ENCODE measurements around the gene HNRNPAB. TPM values are rescaled to one million over a fixed set of nuclear protein-coding genes. Genes with fewer than 3 reads are reported as not detected.

HNRNPAB gene
- total and polyA plus RNA-seq, 2 donors (not counting 3 experiments of a cell fraction or from before 2014, with no cell fraction given) = 207 to 309 TPM

DNA sequence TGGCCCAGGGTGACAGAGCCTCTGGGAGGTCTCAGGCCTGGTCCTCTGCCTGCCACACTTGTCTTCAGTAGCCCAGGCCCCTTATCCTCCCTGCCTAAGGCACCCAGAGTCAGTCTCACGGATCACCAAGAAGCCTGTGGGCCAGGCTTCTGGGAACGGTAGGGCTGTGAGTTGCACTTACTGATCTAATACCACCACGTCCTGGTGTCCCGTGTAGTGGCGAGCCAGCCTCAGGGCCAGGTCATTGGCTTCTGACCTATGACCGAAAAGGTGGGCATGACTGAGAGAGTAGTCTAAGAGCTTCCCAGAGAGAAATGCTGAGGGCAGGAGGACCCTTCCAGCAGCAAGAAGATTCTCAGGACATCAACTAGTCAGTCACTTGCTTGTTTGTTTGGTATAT lies 20.8 kb downstream of the HNRNPAB start:
- FAIRE-seq = no peak
- TF ChIP-seq FOS (IDR thresholded peaks at IDR 0.05; ENCODE audit: borderline replicate concordance, insufficient read depth, low read length) (no peak), MYC (IDR thresholded peaks at IDR 0.05; ENCODE audit: low read depth, low read length) (no peak), GATA2 (IDR thresholded peaks at IDR 0.05; ENCODE audit: insufficient read depth, insufficient read length, low read depth, low read length) (no peak), POLR2A (IDR thresholded peaks at IDR 0.05; ENCODE audit: low read depth, low read length) (no peak), JUN (IDR thresholded peaks at IDR 0.05; ENCODE audit: borderline replicate concordance, insufficient read depth, insufficient read length, low read depth) (no peak), EZH2 (IDR thresholded peaks at IDR 0.05; ENCODE audit: borderline replicate concordance, low read depth, low read length, severe bottlenecking) (no peak)
- TF ChIP-seq, protein P1, sequence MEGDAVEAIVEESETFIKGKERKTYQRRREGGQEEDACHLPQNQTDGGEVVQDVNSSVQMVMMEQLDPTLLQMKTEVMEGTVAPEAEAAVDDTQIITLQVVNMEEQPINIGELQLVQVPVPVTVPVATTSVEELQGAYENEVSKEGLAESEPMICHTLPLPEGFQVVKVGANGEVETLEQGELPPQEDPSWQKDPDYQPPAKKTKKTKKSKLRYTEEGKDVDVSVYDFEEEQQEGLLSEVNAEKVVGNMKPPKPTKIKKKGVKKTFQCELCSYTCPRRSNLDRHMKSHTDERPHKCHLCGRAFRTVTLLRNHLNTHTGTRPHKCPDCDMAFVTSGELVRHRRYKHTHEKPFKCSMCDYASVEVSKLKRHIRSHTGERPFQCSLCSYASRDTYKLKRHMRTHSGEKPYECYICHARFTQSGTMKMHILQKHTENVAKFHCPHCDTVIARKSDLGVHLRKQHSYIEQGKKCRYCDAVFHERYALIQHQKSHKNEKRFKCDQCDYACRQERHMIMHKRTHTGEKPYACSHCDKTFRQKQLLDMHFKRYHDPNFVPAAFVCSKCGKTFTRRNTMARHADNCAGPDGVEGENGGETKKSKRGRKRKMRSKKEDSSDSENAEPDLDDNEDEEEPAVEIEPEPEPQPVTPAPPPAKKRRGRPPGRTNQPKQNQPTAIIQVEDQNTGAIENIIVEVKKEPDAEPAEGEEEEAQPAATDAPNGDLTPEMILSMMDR (IDR thresholded peaks at IDR 0.05; ENCODE audit: extremely low read depth in 1 of 2, insufficient read depth in 1 of 2, low read depth in 1 of 2, low read length in 2 of 2) = no peak
- TF ChIP-seq, protein P2, sequence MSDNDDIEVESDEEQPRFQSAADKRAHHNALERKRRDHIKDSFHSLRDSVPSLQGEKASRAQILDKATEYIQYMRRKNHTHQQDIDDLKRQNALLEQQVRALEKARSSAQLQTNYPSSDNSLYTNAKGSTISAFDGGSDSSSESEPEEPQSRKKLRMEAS (IDR thresholded peaks at IDR 0.05; ENCODE audit: insufficient read depth, insufficient read length) = no peak
- ChIA-PET CTCF (interaction anchor here (1.8 kb wide), 1 partner anchor 10 kb away, joined by 4 read pairs; no protein-coding TSS in a partner anchor), POLR2A (no interaction called here)
- intact Hi-C loops (cut with micrococcal nuclease) (no loop called here), dilution Hi-C loops (cut with MboI; ENCODE audit: extremely low pct_ligation_motif_present, low sequenced_read_pairs) (no loop called here)
- BruUV-seq (replicated peaks) = no TSS peak
- no peak overlapping the region for H3K4me3 ChIP-seq (replicated peaks in 1 of 3; ENCODE audit: insufficient read depth in 1 of 3, low read depth in 1 of 3, low read length in 3 of 3)
- H3K9ac ChIP-seq (replicated peaks; ENCODE audit: extremely low read depth, insufficient read depth, low read length) = no peak overlapping the region
- H2AFZ ChIP-seq (ENCODE audit: low read depth, low read length) = no peak overlapping the region
- H3K36me3 ChIP-seq (ENCODE audit: control insufficient read depth in 2 of 2, extremely low read depth in 1 of 2, insufficient read depth in 2 of 2, low read length in 2 of 2) = peaks cover 11 to 23% of the 10 kb centered on the region in 2 experiments
- H3K4me1 ChIP-seq (ENCODE audit: control insufficient read depth, extremely low read depth, insufficient read depth, low read length) = no peaks in the 10 kb centered on the region
- H3K27me3 ChIP-seq (ENCODE audit: control insufficient read depth in 2 of 2, insufficient read depth in 2 of 2, low read length in 2 of 2) = no peaks in the 10 kb centered on the region
- H4K20me1 ChIP-seq (replicated peaks; ENCODE audit: control insufficient read depth, extremely low read depth, insufficient read depth, low read length) = no peaks in the 10 kb centered on the region
- no peak for DNase-seq (ENCODE audit: low read depth, low spot score)
- H3K9me1 ChIP-seq (replicated peaks; ENCODE audit: control insufficient read depth, extremely low read depth, insufficient read depth, low read length) = no peaks in the 10 kb centered on the region
- H3K9me3 ChIP-seq (replicated peaks; ENCODE audit: control insufficient read depth, insufficient read depth, low read length) = no peaks in the 10 kb centered on the region
- H3K4me2 ChIP-seq (ENCODE audit: insufficient read depth, low read length) = no peak overlapping the region
- H3K79me2 ChIP-seq (ENCODE audit: control insufficient read depth, insufficient read depth, low read length) = peaks cover 14% of the 10 kb centered on the region
- no peak overlapping the region for H3K27ac ChIP-seq (ENCODE audit: insufficient read depth, low read depth, low read length)
